HL-60 (cell line): ENCODE data around the gene DENND1A.

ENCODE experiments used
- DNase-seq, 2 experiments: peaks; one replicate each; pipeline ENCODE4 v3.0.0-alpha.2; 2010 to 2020; ENCODE audit warnings: low read depth in 1 of 2, low spot score in 1 of 2
- H3K27ac ChIP-seq: fragments of 250-450 bp; sonication (Bioruptor Pico); replicated peaks from 2 replicates; pipeline ENCODE4 v1.5.1; 2020; ENCODE audit warnings: mild to moderate bottlenecking, moderate library complexity
- H3K27me3 ChIP-seq: fragments of 250-450 bp; sonication (Bioruptor Pico); 2 replicates; pipeline ENCODE4 v1.5.1; 2021; ENCODE audit warnings: mild to moderate bottlenecking, moderate library complexity; ENCODE audit not compliant: insufficient read depth, poor library complexity, severe bottlenecking
- H3K4me3 ChIP-seq: replicated peaks from 2 replicates; pipeline ENCODE4 v1.5.1; 2011; ENCODE audit warnings: mild to moderate bottlenecking, control low read depth, low read length; ENCODE audit not compliant: insufficient read depth
- GABPA ChIP-seq: IDR thresholded peaks from 2 replicates; pipeline ENCODE4 v1.6.1; 2012; ENCODE audit warnings: low read depth
- POLR2AphosphoS5 ChIP-seq: IDR thresholded peaks from 2 replicates; pipeline ENCODE4 v1.6.1; 2012; ENCODE audit warnings: low read depth
- REST ChIP-seq: IDR thresholded peaks from 2 replicates; pipeline ENCODE4 v1.6.1; 2012; ENCODE audit warnings: low read depth; ENCODE audit not compliant: insufficient replicate concordance
- SPI1 ChIP-seq: IDR thresholded peaks from 2 replicates; pipeline ENCODE4 v1.6.1; 2012; ENCODE audit warnings: low read depth, mild to moderate bottlenecking, borderline replicate concordance
- TF ChIP-seq, protein P1 (sequence below): IDR thresholded peaks from one replicate; pipeline ENCODE4 v1.5.1; 2011; ENCODE audit warnings: low read length, control low read depth, inconsistent platforms; ENCODE audit not compliant: insufficient read depth

DENND1A gene

DNA sequence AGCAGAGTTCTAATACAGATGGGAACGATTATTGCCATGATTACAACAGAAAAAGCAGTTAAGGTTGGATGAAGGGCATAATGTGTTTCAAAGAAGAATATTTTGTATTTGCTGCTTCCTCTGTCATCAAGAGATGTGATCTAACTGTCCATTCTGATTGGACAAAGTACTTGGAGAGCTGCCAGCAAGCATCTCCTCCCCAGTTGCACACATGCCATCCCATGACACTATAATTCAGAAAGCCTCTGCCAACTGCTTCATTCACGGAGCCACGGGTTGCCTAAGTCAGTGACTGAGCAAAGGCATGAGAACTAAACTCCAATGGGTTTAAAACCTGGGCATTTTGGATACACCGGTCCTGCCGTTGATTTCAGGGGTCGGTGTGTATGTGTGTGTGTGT is 320.1 kb downstream of the DENND1A start:
- no peak for DNase-seq
- no peak for TF ChIP-seq SPI1
- TF ChIP-seq REST = no peak
- TF ChIP-seq GABPA = no peak
- TF ChIP-seq, protein P1, sequence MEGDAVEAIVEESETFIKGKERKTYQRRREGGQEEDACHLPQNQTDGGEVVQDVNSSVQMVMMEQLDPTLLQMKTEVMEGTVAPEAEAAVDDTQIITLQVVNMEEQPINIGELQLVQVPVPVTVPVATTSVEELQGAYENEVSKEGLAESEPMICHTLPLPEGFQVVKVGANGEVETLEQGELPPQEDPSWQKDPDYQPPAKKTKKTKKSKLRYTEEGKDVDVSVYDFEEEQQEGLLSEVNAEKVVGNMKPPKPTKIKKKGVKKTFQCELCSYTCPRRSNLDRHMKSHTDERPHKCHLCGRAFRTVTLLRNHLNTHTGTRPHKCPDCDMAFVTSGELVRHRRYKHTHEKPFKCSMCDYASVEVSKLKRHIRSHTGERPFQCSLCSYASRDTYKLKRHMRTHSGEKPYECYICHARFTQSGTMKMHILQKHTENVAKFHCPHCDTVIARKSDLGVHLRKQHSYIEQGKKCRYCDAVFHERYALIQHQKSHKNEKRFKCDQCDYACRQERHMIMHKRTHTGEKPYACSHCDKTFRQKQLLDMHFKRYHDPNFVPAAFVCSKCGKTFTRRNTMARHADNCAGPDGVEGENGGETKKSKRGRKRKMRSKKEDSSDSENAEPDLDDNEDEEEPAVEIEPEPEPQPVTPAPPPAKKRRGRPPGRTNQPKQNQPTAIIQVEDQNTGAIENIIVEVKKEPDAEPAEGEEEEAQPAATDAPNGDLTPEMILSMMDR = no peak
- TF ChIP-seq POLR2AphosphoS5 = no peak
- Histone ChIP-seq H3K27ac (no peak overlapping the region), H3K4me3 (no peak overlapping the region), H3K27me3 (no peaks in the 10 kb centered on the region)

DNA sequence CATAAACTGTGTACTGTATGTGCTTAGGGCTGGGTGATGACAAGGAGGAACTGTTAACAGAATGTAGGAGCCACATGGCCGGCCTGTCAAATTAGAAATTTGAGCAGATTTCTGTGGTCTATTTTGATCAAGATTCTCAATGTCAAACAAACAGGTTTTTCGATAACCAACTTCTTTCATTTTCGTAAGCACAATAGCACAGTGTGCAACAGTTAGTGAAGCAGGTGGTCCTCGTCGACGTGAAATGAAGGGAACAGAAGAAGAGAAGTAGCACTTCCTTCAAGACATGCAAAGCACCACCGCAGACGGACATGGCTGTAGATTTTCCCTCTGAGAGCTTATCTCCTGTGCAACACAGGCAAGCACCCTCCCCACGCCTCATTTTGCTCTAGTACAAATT is 321.8 kb downstream of the DENND1A start:
- H3K27me3 ChIP-seq = no peaks in the 10 kb centered on the region
- H3K27ac ChIP-seq = no peak overlapping the region
- H3K4me3 ChIP-seq = no peak overlapping the region
- no peak for DNase-seq
- TF ChIP-seq, protein P1 = no peak
- TF ChIP-seq SPI1 (no peak), GABPA (no peak), REST (no peak)

DNA sequence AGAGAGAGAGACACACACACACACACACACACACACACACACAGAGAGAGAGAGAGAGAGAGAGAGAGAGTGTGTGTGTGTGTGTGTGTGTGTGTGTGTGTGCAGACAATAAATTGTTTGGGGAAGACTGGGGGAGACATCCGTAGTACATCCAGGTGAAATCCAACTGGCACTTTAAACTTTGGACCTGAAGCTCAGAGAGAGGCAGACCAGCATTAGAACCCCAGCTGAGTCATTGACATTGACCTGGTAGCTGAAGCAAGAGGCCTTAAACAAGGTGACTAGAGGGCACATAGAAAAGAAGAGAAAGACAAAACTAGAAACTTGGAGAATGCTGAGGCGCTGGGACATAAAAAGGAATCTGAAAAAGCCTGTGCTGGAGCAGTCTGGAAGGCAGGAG is 322.4 kb downstream of the DENND1A start:
- TF ChIP-seq REST = no peak
- no peak for TF ChIP-seq GABPA
- TF ChIP-seq SPI1 = no peak
- TF ChIP-seq, protein P1 = no peak
- TF ChIP-seq POLR2AphosphoS5 = no peak
- H3K4me3 ChIP-seq = no peak overlapping the region
- no peak overlapping the region for H3K27ac ChIP-seq
- no peak for DNase-seq
- no peaks in the 10 kb centered on the region for H3K27me3 ChIP-seq
